Glutamatergic neuron (in vitro differentiated cells): ENCODE data around the gene DCLK2. TPM values are rescaled to one million over a fixed set of nuclear protein-coding genes. Genes with fewer than 3 reads are reported as not detected.

Source experiments
- DNase-seq: peaks from one replicate; pipeline ENCODE4 v3.0.0; 2022
- H3K27ac Mint-ChIP-seq: one replicate; pipeline ENCODE4 v1.8.0; 2020; ENCODE audit warnings: mild to moderate bottlenecking, mixed read lengths, inconsistent platforms; ENCODE audit not compliant: unreplicated experiment
- H3K27me3 Mint-ChIP-seq: one replicate; pipeline ENCODE4 v1.8.0; 2020; ENCODE audit warnings: mild to moderate bottlenecking, moderate library complexity, mixed read lengths, inconsistent platforms; ENCODE audit not compliant: unreplicated experiment
- H3K36me3 Mint-ChIP-seq: one replicate; pipeline ENCODE4 v1.8.0; 2020; ENCODE audit warnings: mild to moderate bottlenecking, mixed read lengths, inconsistent platforms; ENCODE audit not compliant: unreplicated experiment
- H3K4me1 Mint-ChIP-seq: one replicate; pipeline ENCODE4 v1.8.0; 2020; ENCODE audit warnings: mild to moderate bottlenecking, low read depth, mixed read lengths, inconsistent platforms; ENCODE audit not compliant: unreplicated experiment
- H3K4me3 Mint-ChIP-seq: one replicate; pipeline ENCODE4 v1.8.0; 2020; ENCODE audit warnings: mild to moderate bottlenecking, mixed read lengths, inconsistent platforms; ENCODE audit not compliant: unreplicated experiment
- H3K9me3 Mint-ChIP-seq: one replicate; pipeline ENCODE4 v1.8.0; 2020; ENCODE audit warnings: mild to moderate bottlenecking, moderate library complexity, mixed read lengths, inconsistent platforms; ENCODE audit not compliant: unreplicated experiment
- CTCF ChIP-seq: fragments of 200-600 bp; sonication (generic); IDR thresholded peaks from one replicate; pipeline ENCODE4 v1.5.0; 2021; ENCODE audit not compliant: partially characterized antibody, unreplicated experiment
- total RNA-seq: library from RNA; stranded (reverse); fragmentation: NEBNext Ultra II Directional; extraction: Animal tissue kit (Norgen Biotek cat#: 25700); gene quantifications from one replicate; pipeline ENCODE4 v1.2.1, GENCODE V29; 2021; ENCODE audit not compliant: unreplicated experiment

DCLK2 gene
- total RNA-seq, 1 donor from 2014 or later, result 36.8 TPM

GRCh38 chr4:150055467-150055866 lies 22.8 kb upstream of the DCLK2 start:
- Mint-ChIP-seq H3K9me3 (no peaks in the 10 kb centered on the region), H3K36me3 (no peaks in the 10 kb centered on the region), H3K27me3 (no peaks in the 10 kb centered on the region), H3K4me3 (no peak overlapping the region), H3K4me1 (no peaks in the 10 kb centered on the region), H3K27ac (no peak overlapping the region)
- no peak for TF ChIP-seq CTCF
- no peak for DNase-seq

DNA sequence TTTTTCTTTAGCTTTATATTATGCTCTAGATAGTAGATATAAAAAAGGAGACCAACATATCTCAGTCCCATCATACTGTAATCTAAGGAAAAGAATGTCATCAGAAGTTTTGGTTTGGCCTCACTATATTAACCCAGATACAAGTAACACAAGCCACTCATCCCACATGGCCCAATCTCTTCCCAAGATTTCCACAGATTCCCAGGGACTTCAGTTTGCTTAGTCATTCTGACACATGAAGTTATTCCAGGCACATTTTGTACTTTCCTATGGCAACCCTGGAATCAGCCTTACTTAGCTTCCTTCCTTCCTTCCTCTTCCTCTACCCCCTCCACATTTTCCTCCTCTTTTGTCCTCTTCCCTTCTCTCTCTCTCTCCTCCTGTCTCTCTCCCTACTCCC lies 21.7 kb upstream of the DCLK2 start:
- DNase-seq, result no peak
- H3K4me1 Mint-ChIP-seq, result no peaks in the 10 kb centered on the region
- no peaks in the 10 kb centered on the region for H3K9me3 Mint-ChIP-seq
- H3K27me3 Mint-ChIP-seq, result no peaks in the 10 kb centered on the region
- no peak overlapping the region for H3K4me3 Mint-ChIP-seq
- no peaks in the 10 kb centered on the region for H3K36me3 Mint-ChIP-seq
- H3K27ac Mint-ChIP-seq, result no peak overlapping the region
- no peak for TF ChIP-seq CTCF

DNA sequence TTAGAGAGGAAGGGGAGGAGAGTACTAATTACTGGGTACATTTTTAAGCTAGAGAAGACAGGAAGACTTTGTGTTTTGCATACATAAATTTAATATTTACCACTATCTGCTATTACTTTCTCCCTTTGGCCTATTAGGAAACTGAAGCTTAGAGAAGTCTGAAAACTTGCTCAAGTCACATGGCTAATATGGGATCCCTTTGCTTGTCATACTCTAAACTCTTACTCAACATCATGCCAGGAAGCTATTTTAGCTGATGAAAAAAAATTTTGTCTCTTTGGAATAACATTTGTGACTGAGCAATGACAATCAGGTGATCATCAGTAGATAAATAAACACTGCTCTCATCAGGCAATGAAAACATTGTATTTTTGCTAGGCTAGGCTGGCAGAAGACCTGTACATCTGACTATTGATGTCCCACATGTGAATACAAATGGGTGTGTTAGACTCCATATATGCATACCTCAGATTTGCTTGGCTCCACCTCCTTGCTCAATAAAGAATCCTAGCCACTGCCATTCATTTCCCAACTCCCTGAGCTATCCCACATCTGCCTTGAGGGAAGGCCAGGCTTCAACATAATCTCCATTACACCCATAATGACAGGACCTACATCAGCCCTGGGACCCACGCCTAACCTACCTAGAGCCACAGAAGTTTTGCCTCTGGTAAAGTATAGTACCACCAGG lies 17.0 kb upstream of the DCLK2 start:
- Mint-ChIP-seq H3K9me3 (no peaks in the 10 kb centered on the region), H3K27me3 (no peaks in the 10 kb centered on the region), H3K4me3 (no peak overlapping the region), H3K36me3 (peaks cover 8% of the 10 kb centered on the region), H3K4me1 (no peaks in the 10 kb centered on the region), H3K27ac (no peak overlapping the region)
- DNase-seq, result no peak
- no peak for TF ChIP-seq CTCF

- TF ChIP-seq CTCF, result no peak
- Mint-ChIP-seq H3K27me3 (no peaks in the 10 kb centered on the region), H3K9me3 (no peaks in the 10 kb centered on the region)
Measured at GRCh38 chr4:150063128-150063527, 15.1 kb upstream of the DCLK2 start.

GRCh38 chr4:150065740-150066139 lies 12.5 kb upstream of the DCLK2 start:
- Mint-ChIP-seq H3K4me3 (no peak overlapping the region), H3K4me1 (no peaks in the 10 kb centered on the region), H3K36me3 (peaks cover 13% of the 10 kb centered on the region), H3K27ac (no peak overlapping the region), H3K9me3 (no peaks in the 10 kb centered on the region), H3K27me3 (no peaks in the 10 kb centered on the region)
- no peak for TF ChIP-seq CTCF
- no peak for DNase-seq

More at GRCh38 chr4:150063128-150063527, 15.1 kb upstream of the DCLK2 start:
- no peak for DNase-seq
- H3K4me3 Mint-ChIP-seq, result no peak overlapping the region
- H3K27ac Mint-ChIP-seq, result no peak overlapping the region
- no peaks in the 10 kb centered on the region for H3K4me1 Mint-ChIP-seq
- peaks cover 13% of the 10 kb centered on the region for H3K36me3 Mint-ChIP-seq
